BE2C (cell line): ENCODE measurements around the gene MACF1.

Source experiments
- DNase-seq: peaks from one replicate; pipeline ENCODE4 v3.0.0-alpha.2; 2020
- H3K27me3 ChIP-seq: fragments of 250-450 bp; sonication (Bioruptor Pico); 2 replicates; pipeline ENCODE4 v1.5.1; 2020; ENCODE audit warnings: mild to moderate bottlenecking
- H3K36me3 ChIP-seq: fragments of 250-450 bp; sonication (Bioruptor Pico); 2 replicates; pipeline ENCODE4 v1.5.1; 2020; ENCODE audit warnings: mild to moderate bottlenecking
- H3K4me1 ChIP-seq: fragments of 250-450 bp; sonication (Bioruptor Pico); 2 replicates; pipeline ENCODE4 v1.5.1; 2020
- H3K4me3 ChIP-seq: 2 replicates; pipeline ENCODE4 v1.5.1; 2011; ENCODE audit warnings: low read depth, low read length
- H3K9me3 ChIP-seq: fragments of 250-450 bp; sonication (Bioruptor Pico); 2 replicates; pipeline ENCODE4 v1.5.1; 2020
- TF ChIP-seq, protein P1 (sequence below): IDR thresholded peaks from 2 replicates; pipeline ENCODE4 v1.5.1; 2012; ENCODE audit warnings: mild to moderate bottlenecking, low read depth, low read length

MACF1 gene

DNA sequence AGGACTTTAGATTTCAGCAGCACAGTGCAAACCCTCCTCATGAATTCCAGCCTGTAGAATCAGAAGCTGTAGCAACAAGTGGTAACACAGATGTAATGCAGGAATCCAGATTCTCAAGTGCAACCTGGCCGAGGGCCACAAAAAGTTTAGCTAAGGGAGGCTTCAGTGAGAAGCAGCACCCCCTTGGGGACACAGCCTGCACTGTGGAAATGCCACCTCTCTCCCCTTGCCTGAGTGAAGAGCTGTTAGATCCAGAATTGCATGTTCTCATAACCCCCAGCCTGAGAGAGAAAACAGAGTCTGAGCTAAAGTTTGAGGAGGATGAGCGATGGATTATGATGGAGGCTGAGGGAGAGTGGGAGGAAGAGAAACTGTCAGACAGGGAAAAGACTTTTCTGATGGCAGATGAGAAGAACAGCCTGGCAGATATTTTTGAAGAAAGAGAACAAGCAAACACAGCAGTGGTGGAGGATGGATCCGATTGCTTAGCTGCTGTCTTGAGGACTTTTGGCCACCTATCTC is 206.5 kb downstream of the MACF1 start:
- H3K4me3 ChIP-seq = no peak overlapping the region

DNA sequence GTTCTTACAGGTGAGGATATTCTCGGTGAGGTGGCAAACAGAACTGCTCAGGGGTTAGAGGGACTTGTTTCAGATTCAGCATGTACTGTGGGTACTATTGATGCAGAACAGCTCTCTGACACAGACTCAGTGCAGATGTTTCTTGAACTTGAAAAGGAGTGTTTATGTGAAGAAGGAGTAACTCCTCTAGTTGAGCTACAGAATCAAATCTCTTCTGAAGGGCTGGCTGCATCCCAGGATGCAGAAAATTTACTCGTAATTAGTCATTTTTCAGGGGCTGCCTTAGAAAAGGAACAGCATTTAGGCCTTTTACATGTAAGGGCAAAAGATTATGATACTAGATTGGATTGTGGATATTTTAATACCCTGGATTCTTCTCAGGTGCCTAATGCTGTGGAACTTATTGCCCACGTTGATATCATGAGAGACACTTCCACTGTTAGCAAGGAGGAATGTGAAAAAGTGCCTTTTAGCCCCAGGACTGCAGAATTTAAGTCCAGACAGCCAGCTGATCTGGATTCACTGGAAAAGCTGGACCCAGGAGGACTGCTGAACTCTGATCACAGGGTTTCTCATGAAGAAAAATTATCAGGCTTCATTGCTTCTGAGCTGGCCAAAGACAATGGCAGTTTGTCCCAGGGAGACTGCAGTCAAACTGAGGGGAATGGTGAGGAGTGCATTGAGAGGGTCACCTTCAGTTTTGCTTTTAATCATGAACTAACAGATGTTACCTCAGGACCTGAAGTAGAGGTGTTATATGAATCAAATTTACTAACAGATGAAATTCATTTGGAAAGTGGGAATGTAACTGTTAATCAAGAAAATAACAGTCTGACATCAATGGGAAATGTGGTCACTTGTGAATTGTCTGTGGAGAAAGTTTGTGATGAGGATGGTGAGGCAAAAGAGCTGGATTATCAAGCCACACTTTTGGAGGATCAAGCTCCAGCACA is 207.3 kb downstream of the MACF1 start:
- Histone ChIP-seq H3K27me3 (no peaks in the 10 kb centered on the region), H3K4me1 (peaks cover 2% of the 10 kb centered on the region; the same call in 1 of the 2 replicates), H3K9me3 (no peaks in the 10 kb centered on the region), H3K36me3 (no peaks in the 10 kb centered on the region), H3K4me3 (no peak overlapping the region)
- no peak for DNase-seq
- TF ChIP-seq, protein P1, sequence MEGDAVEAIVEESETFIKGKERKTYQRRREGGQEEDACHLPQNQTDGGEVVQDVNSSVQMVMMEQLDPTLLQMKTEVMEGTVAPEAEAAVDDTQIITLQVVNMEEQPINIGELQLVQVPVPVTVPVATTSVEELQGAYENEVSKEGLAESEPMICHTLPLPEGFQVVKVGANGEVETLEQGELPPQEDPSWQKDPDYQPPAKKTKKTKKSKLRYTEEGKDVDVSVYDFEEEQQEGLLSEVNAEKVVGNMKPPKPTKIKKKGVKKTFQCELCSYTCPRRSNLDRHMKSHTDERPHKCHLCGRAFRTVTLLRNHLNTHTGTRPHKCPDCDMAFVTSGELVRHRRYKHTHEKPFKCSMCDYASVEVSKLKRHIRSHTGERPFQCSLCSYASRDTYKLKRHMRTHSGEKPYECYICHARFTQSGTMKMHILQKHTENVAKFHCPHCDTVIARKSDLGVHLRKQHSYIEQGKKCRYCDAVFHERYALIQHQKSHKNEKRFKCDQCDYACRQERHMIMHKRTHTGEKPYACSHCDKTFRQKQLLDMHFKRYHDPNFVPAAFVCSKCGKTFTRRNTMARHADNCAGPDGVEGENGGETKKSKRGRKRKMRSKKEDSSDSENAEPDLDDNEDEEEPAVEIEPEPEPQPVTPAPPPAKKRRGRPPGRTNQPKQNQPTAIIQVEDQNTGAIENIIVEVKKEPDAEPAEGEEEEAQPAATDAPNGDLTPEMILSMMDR = no peak

More for the DNA sequence above, 206.5 kb downstream of the MACF1 start:
- no peaks in the 10 kb centered on the region for H3K36me3 ChIP-seq
- H3K27me3 ChIP-seq = no peaks in the 10 kb centered on the region
- H3K9me3 ChIP-seq = no peaks in the 10 kb centered on the region
- peaks cover 2% of the 10 kb centered on the region; the same call in 1 of the 2 replicates for H3K4me1 ChIP-seq
- peak; percentile 51 for DNase-seq
- TF ChIP-seq, protein P1 = peak; percentile 56

DNA sequence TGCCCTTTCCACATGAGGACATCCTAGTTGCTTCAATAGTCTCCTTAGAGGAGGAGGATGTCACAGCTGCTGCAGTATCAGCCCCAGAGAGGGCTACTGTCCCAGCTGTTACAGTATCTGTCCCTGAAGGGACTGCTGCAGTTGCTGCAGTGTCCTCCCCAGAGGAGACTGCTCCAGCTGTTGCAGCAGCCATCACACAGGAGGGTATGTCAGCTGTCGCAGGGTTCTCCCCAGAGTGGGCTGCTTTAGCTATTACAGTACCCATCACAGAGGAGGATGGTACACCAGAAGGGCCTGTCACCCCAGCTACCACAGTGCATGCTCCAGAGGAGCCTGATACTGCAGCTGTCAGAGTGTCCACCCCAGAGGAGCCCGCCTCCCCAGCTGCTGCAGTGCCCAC is 208.4 kb downstream of the MACF1 start:
- TF ChIP-seq, protein P1 = no peak
- H3K9me3 ChIP-seq = no peaks in the 10 kb centered on the region
- peaks cover 2% of the 10 kb centered on the region; the same call in 1 of the 2 replicates for H3K4me1 ChIP-seq
- no peaks in the 10 kb centered on the region for H3K36me3 ChIP-seq
- DNase-seq = no peak
- H3K27me3 ChIP-seq = no peaks in the 10 kb centered on the region
- H3K4me3 ChIP-seq = no peak overlapping the region

DNA sequence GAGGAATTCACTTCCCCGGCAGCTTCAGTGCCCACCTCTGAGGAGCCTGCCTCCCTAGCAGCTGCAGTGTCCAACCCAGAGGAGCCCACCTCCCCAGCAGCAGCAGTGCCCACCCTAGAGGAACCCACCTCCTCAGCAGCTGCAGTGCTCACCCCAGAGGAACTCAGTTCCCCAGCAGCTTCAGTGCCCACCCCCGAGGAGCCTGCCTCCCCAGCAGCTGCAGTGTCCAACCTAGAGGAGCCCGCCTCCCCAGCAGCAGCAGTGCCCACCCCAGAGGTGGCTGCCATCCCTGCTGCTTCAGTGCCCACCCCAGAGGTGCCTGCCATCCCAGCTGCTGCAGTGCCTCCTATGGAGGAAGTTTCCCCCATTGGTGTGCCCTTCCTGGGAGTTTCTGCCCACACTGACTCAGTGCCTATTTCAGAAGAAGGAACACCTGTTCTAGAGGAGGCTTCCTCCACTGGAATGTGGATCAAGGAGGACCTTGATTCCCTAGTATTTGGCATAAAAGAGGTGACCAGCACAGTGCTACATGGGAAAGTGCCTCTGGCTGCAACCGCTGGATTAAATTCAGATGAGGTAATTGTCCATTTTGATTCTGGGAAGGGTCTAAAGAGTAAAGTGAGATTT is 209.5 kb downstream of the MACF1 start:
- no peak overlapping the region for H3K4me3 ChIP-seq
- TF ChIP-seq, protein P1 = no peak

DNA sequence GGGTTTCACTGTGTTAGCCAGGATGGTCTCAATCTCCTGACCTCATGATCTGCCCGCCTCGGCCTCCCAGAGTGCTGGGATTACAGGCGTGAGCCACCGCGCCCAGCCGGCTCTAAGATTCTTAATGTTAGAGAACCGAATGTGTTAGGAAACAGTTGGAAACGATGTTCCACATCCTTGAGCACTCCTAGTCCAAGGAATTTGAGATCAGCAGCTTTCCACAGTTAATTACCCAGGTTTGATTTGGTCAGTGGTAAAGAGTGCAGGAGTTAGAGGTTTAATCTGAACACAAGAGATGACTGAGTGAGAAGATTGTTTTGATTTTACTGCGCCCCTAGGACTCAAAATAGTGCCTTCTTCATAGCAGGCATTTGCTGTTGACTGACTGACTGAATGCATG is 211.1 kb downstream of the MACF1 start:
- Histone ChIP-seq H3K9me3 (no peaks in the 10 kb centered on the region), H3K36me3 (no peaks in the 10 kb centered on the region), H3K4me3 (no peak overlapping the region), H3K27me3 (no peaks in the 10 kb centered on the region), H3K4me1 (peaks cover 2% of the 10 kb centered on the region; the same call in 1 of the 2 replicates)
- TF ChIP-seq, protein P1 = no peak
- DNase-seq = no peak

More for the DNA sequence above, 209.5 kb downstream of the MACF1 start:
- no peaks in the 10 kb centered on the region for H3K9me3 ChIP-seq
- H3K36me3 ChIP-seq = no peaks in the 10 kb centered on the region
- no peaks in the 10 kb centered on the region for H3K27me3 ChIP-seq
- peaks cover 2% of the 10 kb centered on the region; the same call in 1 of the 2 replicates for H3K4me1 ChIP-seq
- no peak for DNase-seq
